H1 (cell line): ENCODE results near the gene PDE1C. TPM values are rescaled to one million over a fixed set of nuclear protein-coding genes. Genes with fewer than 3 reads are reported as not detected.
"Not testable (repeated sequence)": the region's sequence is repeated elsewhere in the genome, so short reads cannot be mapped to it uniquely, and the experiment has no call there.

Experiments used
- CTCF ChIA-PET: fragments of 300-600 bp; sonication (Branson Sonifier 250); formaldehyde crosslinking; loops from one replicate; lab custom pipeline; 2021; ENCODE audit not compliant: partially characterized antibody; lab: Charles Lee
- POLR2A ChIA-PET: fragments of 300-600 bp; sonication (Branson Sonifier 250); formaldehyde crosslinking; loops from one replicate; lab custom pipeline; 2021; ENCODE audit warnings: inconsistent platforms; ENCODE audit not compliant: partially characterized antibody; lab: Charles Lee
- DNase-seq, 2 experiments: peaks; one replicate each; pipeline versions ENCODE4 v3.0.0 to v3.0.0-alpha.2; 2010 to 2022; ENCODE audit warnings: low spot score in 2 of 2, low read depth in 1 of 2, mixed read lengths in 1 of 2
- FAIRE-seq: peaks from 2 replicates; lab custom pipeline; 2011; peaks lifted over from hg19 to GRCh38; lab: Jason Lieb, UNC
- H2AFZ ChIP-seq: 2 replicates; pipeline ENCODE4 v1.8.1; 2012; ENCODE audit warnings: low read length, inconsistent platforms
- H2AK5ac ChIP-seq: 2 replicates; pipeline ENCODE4 v1.6.1; 2013; ENCODE audit warnings: low read depth, low read length
- H2BK120ac ChIP-seq: replicated peaks from 2 replicates; pipeline ENCODE3; 2013; ENCODE audit warnings: low read depth, low read length, inconsistent platforms
- H2BK12ac ChIP-seq: 2 replicates; pipeline ENCODE4 v1.6.1; 2013; ENCODE audit warnings: low read depth, low read length
- H2BK15ac ChIP-seq: 2 replicates; pipeline ENCODE4 v1.6.1; 2013; ENCODE audit warnings: low read length
- H2BK20ac ChIP-seq: 2 replicates; pipeline ENCODE4 v1.6.1; 2013; ENCODE audit warnings: low read length
- H2BK5ac ChIP-seq: 2 replicates; pipeline ENCODE4 v1.6.1; 2013; ENCODE audit warnings: low read depth, low read length
- H3K14ac ChIP-seq: 2 replicates; pipeline ENCODE4 v1.6.1; 2013; ENCODE audit warnings: inconsistent platforms; ENCODE audit not compliant: insufficient read length
- H3K18ac ChIP-seq: 2 replicates; pipeline ENCODE4 v1.6.1; 2013; ENCODE audit warnings: low read length; ENCODE audit errors: extremely low read depth
- H3K23ac ChIP-seq: 2 replicates; pipeline ENCODE4 v1.6.1; 2013; ENCODE audit warnings: inconsistent platforms; ENCODE audit not compliant: insufficient read length
- H3K23me2 ChIP-seq: 2 replicates; pipeline ENCODE4 v1.6.1; 2013; ENCODE audit warnings: low read depth, low read length
- H3K27ac ChIP-seq: 2 replicates; pipeline ENCODE4 v1.6.1; 2011; ENCODE audit warnings: low read depth, low read length, inconsistent platforms
- H3K27me3 ChIP-seq, 4 experiments: replicated peaks in 1 of 4; 1 replicate in 1 of 4; 2 replicates in 3 of 4; pipeline versions ENCODE4 v1.6.1 to v1.8.1; 2011 to 2013; ENCODE audit warnings: low read length in 3 of 4, mild to moderate bottlenecking in 3 of 4, inconsistent platforms in 2 of 4, mixed read lengths in 2 of 4, moderate library complexity in 1 of 4; ENCODE audit not compliant: control insufficient read depth in 3 of 4, insufficient read depth in 3 of 4; ENCODE audit errors: extremely low read depth in 1 of 4
- H3K36me3 ChIP-seq, 4 experiments: 2 replicates each; pipeline versions ENCODE4 v1.6.1 to v1.8.1; 2011 to 2013; ENCODE audit warnings: mild to moderate bottlenecking in 4 of 4, low read length in 3 of 4, moderate library complexity in 2 of 4, control low read depth in 1 of 4, inconsistent platforms in 1 of 4; ENCODE audit not compliant: insufficient read depth in 4 of 4, control insufficient read depth in 2 of 4
- H3K4ac ChIP-seq: replicated peaks from 2 replicates; pipeline ENCODE3; 2013; ENCODE audit warnings: low read length, low read depth, mixed read lengths, inconsistent platforms; ENCODE audit not compliant: insufficient read length
- H3K4me1 ChIP-seq, 4 experiments: replicated peaks in 1 of 4; 1 replicate in 1 of 4; 2 replicates in 3 of 4; pipeline versions ENCODE4 v1.6.1 to v1.8.1; 2011 to 2013; ENCODE audit warnings: low read length in 3 of 4, inconsistent platforms in 2 of 4, mixed read lengths in 1 of 4; ENCODE audit not compliant: insufficient read depth in 4 of 4, control insufficient read depth in 3 of 4
- H3K4me2 ChIP-seq, 2 experiments: 2 replicates each; pipeline versions ENCODE4 v1.6.1 to v1.8.1; 2011 to 2013; ENCODE audit warnings: low read depth in 2 of 2, low read length in 2 of 2, control low read depth in 1 of 2, inconsistent platforms in 1 of 2, mild to moderate bottlenecking in 1 of 2; ENCODE audit not compliant: insufficient read depth in 1 of 2
- H3K4me3 ChIP-seq, 4 experiments: fragments of 200-600, 300-600 bp in 1 of 4; sonication (generic), shearing (Covaris generic), sonication (Bioruptor Twin) in 1 of 4; 2 replicates each; pipeline versions ENCODE4 v1.5.1 to v1.8.1; 2011 to 2016; ENCODE audit warnings: low read length in 4 of 4, low read depth in 3 of 4, control low read depth in 2 of 4, inconsistent platforms in 2 of 4, mild to moderate bottlenecking in 2 of 4, mixed read lengths in 1 of 4, moderate library complexity in 1 of 4; ENCODE audit not compliant: insufficient read depth in 2 of 4; ENCODE audit errors: extremely low read depth in 1 of 4
- H3K56ac ChIP-seq: replicated peaks from 2 replicates; pipeline ENCODE3; 2013; ENCODE audit warnings: low read depth, mild to moderate bottlenecking, mixed read lengths, low read length, inconsistent platforms; ENCODE audit not compliant: insufficient read length
- H3K79me1 ChIP-seq: 2 replicates; pipeline ENCODE4 v1.6.1; 2013; ENCODE audit warnings: low read depth, low read length, control low read depth
- H3K79me2 ChIP-seq, 2 experiments: 2 replicates each; pipeline versions ENCODE4 v1.6.1 to v1.8.1; 2012 to 2013; ENCODE audit warnings: low read length in 2 of 2, mild to moderate bottlenecking in 2 of 2, inconsistent platforms in 1 of 2; ENCODE audit not compliant: insufficient read depth in 2 of 2, control insufficient read depth in 1 of 2
- H3K9ac ChIP-seq, 4 experiments: replicated peaks in 1 of 4; 1 replicate in 1 of 4; 2 replicates in 3 of 4; pipeline versions ENCODE4 v1.6.1 to v1.8.1; 2011 to 2013; ENCODE audit warnings: low read depth in 3 of 4, low read length in 3 of 4, control low read depth in 2 of 4, mild to moderate bottlenecking in 2 of 4, moderate library complexity in 2 of 4, inconsistent platforms in 1 of 4; ENCODE audit errors: extremely low read depth in 1 of 4
- H3K9me3 ChIP-seq, 2 experiments: 2 replicates each; pipeline versions ENCODE4 v1.6.1 to v1.8.1; 2012 to 2013; ENCODE audit warnings: mild to moderate bottlenecking in 2 of 2, moderate library complexity in 2 of 2, control low read depth in 1 of 2, inconsistent platforms in 1 of 2, low read depth in 1 of 2, low read length in 1 of 2, mixed read lengths in 1 of 2; ENCODE audit not compliant: insufficient read depth in 2 of 2
- H4K20me1 ChIP-seq, 2 experiments: replicated peaks in 1 of 2; 2 replicates each; pipeline versions ENCODE3 to v1.8.1; 2011 to 2013; ENCODE audit warnings: inconsistent platforms in 2 of 2, low read length in 2 of 2, mild to moderate bottlenecking in 1 of 2; ENCODE audit not compliant: insufficient read depth in 2 of 2, control insufficient read depth in 1 of 2
- H4K5ac ChIP-seq: 2 replicates; pipeline ENCODE4 v1.6.1; 2013; ENCODE audit warnings: low read length, low read depth, mixed read lengths, inconsistent platforms; ENCODE audit not compliant: insufficient read length
- H4K8ac ChIP-seq: 2 replicates; pipeline ENCODE4 v1.8.0; 2013; ENCODE audit warnings: mild to moderate bottlenecking, moderate library complexity, low read length, inconsistent platforms; ENCODE audit not compliant: insufficient read depth; ENCODE audit errors: extremely low read depth
- H4K91ac ChIP-seq: replicated peaks from 2 replicates; pipeline ENCODE3; 2013; ENCODE audit warnings: low read length, mixed read lengths, inconsistent platforms; ENCODE audit not compliant: insufficient read length
- GTF2F1 ChIP-seq: IDR thresholded peaks from 2 replicates; pipeline ENCODE4 v1.6.1; 2012; ENCODE audit warnings: low read depth, low read length, improper control_type of control experiment, borderline replicate concordance
- POLR2AphosphoS5 ChIP-seq: IDR thresholded peaks from 2 replicates; pipeline ENCODE4 v1.6.1; 2011; ENCODE audit warnings: low read depth, low read length
- WGBS, 2 experiments: shearing (Covaris generic) in 1 of 2; methylation state at CpG; one replicate each; pipeline versions ENCODE4 v1.1.6 to v1.1.7; 2013 to 2015; ENCODE audit warnings: low lambda C conversion rate in 2 of 2, mixed read lengths in 2 of 2, inconsistent platforms in 1 of 2, low coverage in 1 of 2, missing lambda C conversion rate in 1 of 2; ENCODE audit not compliant: insufficient replicate concordance in 2 of 2, insufficient coverage in 1 of 2, insufficient read length in 1 of 2; ENCODE audit errors: extremely low coverage in 1 of 2, missing lambda C conversion rate in 1 of 2; 5-methylcytosine and 5-hydroxymethylcytosine counted together
- polyA plus RNA-seq, 7 experiments: library from polyadenylated mRNA; depleted of rRNA in 3 of 7; stranded (reverse) in 5 of 7; unstranded in 2 of 7; fragments of >200 nt in 5 of 7; fragments of 200-250 nt in 2 of 7; gene quantifications; 1 replicate in 5 of 7; 2 replicates in 1 of 7; 4 replicates in 1 of 7; pipeline versions ENCODE4 v1.2.1 to v1.2.3, GENCODE V29; 2011 to 2013; ENCODE audit warnings: missing spikeins in 2 of 7, mixed read lengths in 2 of 7
- total RNA-seq: library from RNA; stranded (reverse); fragmentation: NEBNext Ultra II Directional; extraction: Animal tissue kit (Norgen Biotek cat#: 25700); gene quantifications from 2 replicates; pipeline ENCODE4 v1.2.1, GENCODE V29; 2021

Gene PDE1C
- total and polyA plus RNA-seq, 2 of the 8 experiments (the other 6 are each of a cell fraction or from before 2014, with no cell fraction given), result 0.11 to 1.1 TPM

DNA sequence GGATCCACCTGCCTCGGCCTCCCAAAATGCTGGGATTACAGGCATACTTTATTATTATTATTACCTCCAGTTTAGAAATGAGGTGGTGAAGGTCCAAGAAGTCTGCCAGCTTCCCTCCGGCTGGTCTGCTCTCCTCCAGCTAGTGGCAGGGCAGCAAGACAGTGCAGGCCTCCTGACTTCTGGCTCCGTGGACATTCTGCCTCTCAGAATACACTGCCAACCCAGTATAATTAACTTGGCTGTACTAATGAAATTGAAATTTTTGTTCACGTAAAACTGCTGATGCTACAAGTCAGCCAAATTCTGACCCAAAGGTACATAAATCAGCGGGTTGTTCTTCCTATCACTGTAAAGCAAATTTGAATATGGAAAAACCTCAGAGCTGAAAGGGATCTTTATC is 7.6 kb upstream of the PDE1C start:
- no peak overlapping the region for H2AK5ac ChIP-seq
- no peak overlapping the region for H2BK20ac ChIP-seq
- H3K56ac ChIP-seq, result no peak overlapping the region
- H3K36me3 ChIP-seq, result no peaks in the 10 kb centered on the region
- H3K79me1 ChIP-seq, result no peaks in the 10 kb centered on the region
- no peak overlapping the region for H3K4me3 ChIP-seq
- no peak overlapping the region for H2AFZ ChIP-seq
- no peak overlapping the region for H3K27ac ChIP-seq
- no peak for DNase-seq
- H4K91ac ChIP-seq, result no peak overlapping the region
- H2BK120ac ChIP-seq, result no peak overlapping the region
- H2BK15ac ChIP-seq, result no peak overlapping the region
- H3K14ac ChIP-seq, result no peak overlapping the region
- no peaks in the 10 kb centered on the region for H3K23me2 ChIP-seq
- H3K79me2 ChIP-seq, result no peaks in the 10 kb centered on the region
- H4K8ac ChIP-seq, result no peak overlapping the region
- H3K18ac ChIP-seq, result no peak overlapping the region
- no peak overlapping the region for H2BK5ac ChIP-seq
- no peak overlapping the region for H3K4ac ChIP-seq
- H2BK12ac ChIP-seq, result no peak overlapping the region
- TF ChIP-seq GTF2F1 (no peak), POLR2AphosphoS5 (no peak)
- H4K5ac ChIP-seq, result no peak overlapping the region
- H3K27me3 ChIP-seq, result no peaks in the 10 kb centered on the region; a peak in 2 of 7 replicates
- CTCF ChIA-PET, result no interaction called here
- H3K9me3 ChIP-seq, result peaks cover 0 to 20% of the 10 kb centered on the region in 2 experiments; a peak in 2 of 4 replicates
- no peak overlapping the region for H3K23ac ChIP-seq
- no peak overlapping the region for H3K9ac ChIP-seq
- no peaks in the 10 kb centered on the region for H3K4me1 ChIP-seq
- POLR2A ChIA-PET, result no interaction called here
- WGBS, 2 experiments, result 94% methylated on average over 5 of the region's 5 CpGs; no CpG with 5 or more reads in 1 of the 2 experiments
- FAIRE-seq, result no peak
- no peak overlapping the region for H3K4me2 ChIP-seq
- H4K20me1 ChIP-seq, result no peaks in the 10 kb centered on the region

DNA sequence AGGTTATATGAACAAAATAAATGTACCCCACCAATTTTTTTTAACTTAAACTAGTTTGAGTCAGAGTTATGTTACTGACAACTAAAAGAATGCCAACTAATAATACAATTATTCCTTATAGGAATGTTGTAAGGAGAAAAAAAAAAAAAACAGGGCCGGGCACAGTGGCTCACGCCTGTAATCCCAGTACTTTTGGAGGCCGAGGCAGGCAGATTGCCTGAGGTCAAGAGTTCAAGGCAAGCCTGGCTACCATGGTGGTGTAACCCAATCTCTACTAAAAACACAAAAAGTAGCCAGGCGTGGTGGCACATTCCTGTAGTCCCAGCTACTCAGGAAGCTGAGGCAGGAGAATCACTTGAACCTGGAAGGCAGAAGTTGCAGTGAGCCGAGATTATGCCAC is 6.6 kb upstream of the PDE1C start:
- H3K4ac ChIP-seq, H3K4me3 ChIP-seq, H3K23ac ChIP-seq, H3K79me1 ChIP-seq, POLR2A ChIA-PET, H3K4me2 ChIP-seq, H4K8ac ChIP-seq, H4K91ac ChIP-seq, H3K9ac ChIP-seq, H3K27me3 ChIP-seq, H3K56ac ChIP-seq, H2BK5ac ChIP-seq, H3K4me1 ChIP-seq, H4K20me1 ChIP-seq, H2AK5ac ChIP-seq, H3K14ac ChIP-seq, H2BK20ac ChIP-seq, CTCF ChIA-PET, H2BK120ac ChIP-seq, H3K27ac ChIP-seq, H4K5ac ChIP-seq, FAIRE-seq, H3K36me3 ChIP-seq, H2BK15ac ChIP-seq, H3K79me2 ChIP-seq, H3K18ac ChIP-seq, H3K23me2 ChIP-seq, DNase-seq, H2AFZ ChIP-seq, H2BK12ac ChIP-seq: not testable (repeated sequence)
- 97% methylated on average over 5 of the region's 5 CpGs; no CpG with 5 or more reads in 1 of the 2 experiments for WGBS, 2 experiments
- peaks cover 0 to 12% of the 10 kb centered on the region in 2 experiments; a peak in 2 of 4 replicates for H3K9me3 ChIP-seq
